GM12875 (cell line): ENCODE data around the gene C19orf25.
A peak's percentile ranks its signal among the peaks of the same experiment; 100 is the strongest.

Experiments
- H3K4me3 ChIP-seq: one replicate; pipeline ENCODE4 v1.5.1; 2011; ENCODE audit warnings: low read depth, low read length, control low read depth
- CTCF ChIP-seq: IDR thresholded peaks from 2 replicates; pipeline ENCODE4 v1.5.1; 2011; ENCODE audit warnings: low read depth, mild to moderate bottlenecking, control low read depth, inconsistent platforms, low read length, moderate library complexity, borderline replicate concordance; ENCODE audit not compliant: insufficient read depth

Gene C19orf25

GRCh38 chr19:1466018-1466460 is 13.0 kb downstream of the C19orf25 start:
- no peak for TF ChIP-seq CTCF
- no peak overlapping the region for H3K4me3 ChIP-seq

GRCh38 chr19:1465191-1466016 is 13.6 kb downstream of the C19orf25 start:
- no peak overlapping the region for H3K4me3 ChIP-seq

GRCh38 chr19:1461862-1462261 is 17.2 kb downstream of the C19orf25 start:
- no peak overlapping the region for H3K4me3 ChIP-seq
- TF ChIP-seq CTCF: no peak

More at GRCh38 chr19:1465191-1466016, 13.6 kb downstream of the C19orf25 start:
- TF ChIP-seq CTCF: peak; percentile 53

- TF ChIP-seq CTCF: no peak
- no peak overlapping the region for H3K4me3 ChIP-seq
These were observed 18.7 kb downstream of the C19orf25 start for GRCh38 chr19:1460033-1460995.

- no peak overlapping the region for H3K4me3 ChIP-seq
- TF ChIP-seq CTCF: no peak
These were observed 19.5 kb downstream of the C19orf25 start for GRCh38 chr19:1459479-1459878.

- TF ChIP-seq CTCF: no peak
These were observed 21.1 kb downstream of the C19orf25 start for GRCh38 chr19:1457892-1458291.

More at GRCh38 chr19:1457892-1458291, 21.1 kb downstream of the C19orf25 start:
- no peak overlapping the region for H3K4me3 ChIP-seq
